Fibroblast of lung (primary cell): ENCODE results near the gene NT5DC4.

Experiments
- CTCF ChIP-seq, 2 donors: IDR thresholded peaks in 1 of 2; conservative IDR thresholded peaks in 1 of 2; 1 replicate in 1 of 2; 2 replicates in 1 of 2; pipeline ENCODE4 v1.5.1; 2011 to 2012; ENCODE audit warnings: low read length in 2 of 2, control low read depth in 1 of 2, inconsistent platforms in 1 of 2, low read depth in 1 of 2, mild to moderate bottlenecking in 1 of 2
- EZH2 ChIP-seq: IDR thresholded peaks from 2 replicates; pipeline ENCODE4 v1.5.1; 2012; ENCODE audit warnings: low read length, control low read depth, mild to moderate bottlenecking; ENCODE audit errors: missing control alignments

- TF ChIP-seq CTCF (conservative IDR thresholded peaks at IDR 0.05 in 1 of 2, IDR thresholded peaks at IDR 0.05 in 1 of 2; ENCODE audit: low read depth in 1 of 2, low read length in 2 of 2) (no peak), EZH2 (no peak)
Observed at GRCh38 chr2:112727276-112728028, 6.6 kb downstream of the NT5DC4 start.
